Thoracic aorta (tissue), 2 donors: Measurements from ENCODE around the gene TNFRSF14. TPM values are rescaled to one million over a fixed set of nuclear protein-coding genes. Genes with fewer than 3 reads are reported as not detected.

Experiments used
- ATAC-seq: fragments of 150-250 bp; one replicate; pipeline ENCODE4 v1.8.0; 2017; ENCODE audit warnings: low read depth; ENCODE audit not compliant: insufficient number of reproducible peaks, low FRiP score
- DNase-seq: peaks from one replicate; pipeline ENCODE4 v3.0.0-alpha.2; 2020; ENCODE audit warnings: low spot score
- H3K27ac ChIP-seq, 2 donors: fragments of 200-600 bp; sonication (generic); 1 replicate in 1 of 2; 2 replicates in 1 of 2; pipeline ENCODE4 v1.5.1; 2016; ENCODE audit warnings: mild to moderate bottlenecking in 2 of 2, moderate library complexity in 2 of 2
- H3K27me3 ChIP-seq: fragments of 200-600 bp; sonication (generic); replicated peaks from 2 replicates; pipeline ENCODE4 v1.6.0; 2016; ENCODE audit warnings: mild to moderate bottlenecking; ENCODE audit not compliant: insufficient read depth
- H3K36me3 ChIP-seq: fragments of 200-600 bp; sonication (generic); one replicate; pipeline ENCODE4 v1.5.1; 2016
- H3K4me1 ChIP-seq, 2 donors: fragments of 200-600 bp; sonication (generic); 1 replicate in 1 of 2; 2 replicates in 1 of 2; pipeline versions ENCODE4 v1.5.1 to v1.6.0; 2016; ENCODE audit warnings: low read depth in 2 of 2, mild to moderate bottlenecking in 1 of 2; ENCODE audit not compliant: control insufficient read depth in 1 of 2
- H3K4me3 ChIP-seq: fragments of 200-600 bp; sonication (generic); 2 replicates; pipeline ENCODE4 v1.5.1; 2016; ENCODE audit warnings: mild to moderate bottlenecking
- H3K9me3 ChIP-seq: fragments of 200-600 bp; sonication (generic); 2 replicates; pipeline ENCODE4 v1.5.1; 2016
- total RNA-seq, 2 donors: library from RNA; depleted of rRNA; stranded (reverse); fragments of >200 nt; gene quantifications; one replicate each; pipeline versions ENCODE4 v1.1.0 to v1.2.3, GENCODE V29; 2016
- TF ChIP-seq, protein P1 (sequence below): fragments of 200-600 bp; sonication (generic); IDR thresholded peaks from one replicate; pipeline ENCODE4 v1.5.1; 2019; ENCODE audit warnings: antibody characterized with exemption

Gene TNFRSF14
- total RNA-seq, 2 donors from 2014 or later = 29.6 to 55.6 TPM

- ATAC-seq (no peak), DNase-seq (no peak)
- Histone ChIP-seq H3K27me3 (no peaks in the 10 kb centered on the region), H3K36me3 (no peaks in the 10 kb centered on the region), H3K4me1 (peaks cover 15 to 28% of the 10 kb centered on the region in 2 donors), H3K4me3 (no peak overlapping the region), H3K27ac (no peak overlapping the region), H3K9me3 (no peaks in the 10 kb centered on the region)
- TF ChIP-seq, protein P1, sequence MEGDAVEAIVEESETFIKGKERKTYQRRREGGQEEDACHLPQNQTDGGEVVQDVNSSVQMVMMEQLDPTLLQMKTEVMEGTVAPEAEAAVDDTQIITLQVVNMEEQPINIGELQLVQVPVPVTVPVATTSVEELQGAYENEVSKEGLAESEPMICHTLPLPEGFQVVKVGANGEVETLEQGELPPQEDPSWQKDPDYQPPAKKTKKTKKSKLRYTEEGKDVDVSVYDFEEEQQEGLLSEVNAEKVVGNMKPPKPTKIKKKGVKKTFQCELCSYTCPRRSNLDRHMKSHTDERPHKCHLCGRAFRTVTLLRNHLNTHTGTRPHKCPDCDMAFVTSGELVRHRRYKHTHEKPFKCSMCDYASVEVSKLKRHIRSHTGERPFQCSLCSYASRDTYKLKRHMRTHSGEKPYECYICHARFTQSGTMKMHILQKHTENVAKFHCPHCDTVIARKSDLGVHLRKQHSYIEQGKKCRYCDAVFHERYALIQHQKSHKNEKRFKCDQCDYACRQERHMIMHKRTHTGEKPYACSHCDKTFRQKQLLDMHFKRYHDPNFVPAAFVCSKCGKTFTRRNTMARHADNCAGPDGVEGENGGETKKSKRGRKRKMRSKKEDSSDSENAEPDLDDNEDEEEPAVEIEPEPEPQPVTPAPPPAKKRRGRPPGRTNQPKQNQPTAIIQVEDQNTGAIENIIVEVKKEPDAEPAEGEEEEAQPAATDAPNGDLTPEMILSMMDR = no peak
Measured at GRCh38 chr1:2544093-2544874, 11.9 kb upstream of the TNFRSF14 start.

GRCh38 chr1:2544875-2545640 is 11.1 kb upstream of the TNFRSF14 start:
- H3K27ac ChIP-seq = no peak overlapping the region
- H3K36me3 ChIP-seq = no peaks in the 10 kb centered on the region
- ATAC-seq = no peak
- peaks cover 16 to 31% of the 10 kb centered on the region in 2 donors for H3K4me1 ChIP-seq
- no peaks in the 10 kb centered on the region for H3K9me3 ChIP-seq
- TF ChIP-seq, protein P1 = no peak
- no peak for DNase-seq
- H3K27me3 ChIP-seq = no peaks in the 10 kb centered on the region
- no peak overlapping the region for H3K4me3 ChIP-seq

- no peak for ATAC-seq
- H3K9me3 ChIP-seq = no peaks in the 10 kb centered on the region
- H3K27me3 ChIP-seq = no peaks in the 10 kb centered on the region
- H3K36me3 ChIP-seq = no peaks in the 10 kb centered on the region
- DNase-seq = peak; percentile 66
- peak overlapping the region; percentile 61 to 94 for H3K27ac ChIP-seq
- TF ChIP-seq, protein P1 = no peak
- H3K4me1 ChIP-seq = peaks cover 16 to 31% of the 10 kb centered on the region in 2 donors
- H3K4me3 ChIP-seq = peak overlapping the region; percentile 64
Measured at GRCh38 chr1:2545754-2546514, 10.2 kb upstream of the TNFRSF14 start.

DNA sequence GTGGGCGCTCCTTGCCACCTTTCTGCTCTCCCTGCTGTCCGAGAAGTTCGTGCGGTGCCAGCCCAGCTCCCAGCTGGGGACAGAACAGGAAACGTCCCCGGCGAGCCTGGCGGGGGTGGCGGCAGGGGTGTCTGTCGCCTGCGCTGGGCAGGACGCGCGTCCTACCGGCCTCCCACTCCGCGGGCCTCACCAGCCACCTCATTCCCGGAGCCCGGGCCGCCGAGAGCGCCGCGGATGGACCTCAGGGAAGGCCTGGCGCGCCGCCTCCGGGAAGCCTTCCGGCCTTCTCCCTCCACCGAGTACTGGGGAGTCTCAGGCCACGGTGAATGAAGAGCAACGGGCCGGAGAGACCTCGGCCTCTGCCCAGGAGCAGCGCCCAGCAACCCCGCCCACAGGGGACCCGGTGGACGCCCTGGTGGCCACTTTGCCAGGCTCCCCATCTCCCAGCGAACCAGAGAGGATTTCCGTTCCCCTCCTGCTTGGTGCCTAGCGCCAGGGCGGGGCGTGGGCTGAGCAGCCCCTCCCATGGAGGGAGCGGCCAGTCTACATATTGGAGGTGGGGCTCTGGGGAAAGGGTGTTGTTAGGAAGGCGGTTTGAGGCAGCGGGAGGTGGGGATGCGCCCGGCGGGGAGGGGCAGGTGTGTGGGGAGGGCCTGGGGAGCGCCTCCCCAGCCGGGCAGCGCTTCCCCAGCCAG is 9.5 kb upstream of the TNFRSF14 start:
- TF ChIP-seq, protein P1 = no peak
- H3K4me3 ChIP-seq = peak overlapping the region; percentile 64
- peak overlapping the region; percentile 61 to 94 for H3K27ac ChIP-seq
- ATAC-seq (peak; percentile 18), DNase-seq (peak; percentile 47)
- H3K9me3 ChIP-seq = no peaks in the 10 kb centered on the region
- H3K27me3 ChIP-seq = no peaks in the 10 kb centered on the region
- H3K36me3 ChIP-seq = no peaks in the 10 kb centered on the region
- peaks cover 16 to 31% of the 10 kb centered on the region in 2 donors for H3K4me1 ChIP-seq
